ENCODE results near the gene PTPRN2. TPM values are rescaled to one million over a fixed set of nuclear protein-coding genes. Genes with fewer than 3 reads are reported as not detected.

PTPRN2 gene
- total RNA-seq, 1 experiment from 2014 or later = not detected

DNA sequence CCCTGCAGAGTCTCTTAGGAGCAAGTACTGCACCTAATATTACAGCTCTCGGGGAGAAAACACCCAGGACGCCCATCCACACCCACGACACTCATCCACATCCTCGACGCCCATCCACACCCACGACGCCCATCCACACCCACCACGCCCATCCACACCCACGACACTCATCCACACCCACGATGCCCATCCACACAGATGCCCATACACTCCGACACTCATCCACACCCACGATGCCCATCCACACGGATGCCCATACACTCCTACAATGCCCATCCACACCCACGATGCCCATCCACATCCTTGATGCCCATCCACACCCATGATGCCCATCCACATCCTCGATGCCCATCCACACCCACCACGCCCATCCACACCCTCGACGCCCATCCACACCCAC is 503.1 kb downstream of the PTPRN2 start:
- Histone ChIP-seq H3F3A (ENCODE audit: insufficient read depth, low read depth) (no peaks in the 10 kb centered on the region), H2AFZ (no peak overlapping the region), H3K4me3 (no peak overlapping the region), H3K9me3 (ENCODE audit: insufficient read depth, low read depth) (no peaks in the 10 kb centered on the region), H3K27me3 (ENCODE audit: insufficient read depth, low read depth) (peaks cover 60% of the 10 kb centered on the region), H4K20me1 (ENCODE audit: insufficient read depth) (no peaks in the 10 kb centered on the region), H3K79me2 (ENCODE audit: low read depth) (no peaks in the 10 kb centered on the region), H3K27ac (no peak overlapping the region), H3K4me2 (no peak overlapping the region), H3K36me3 (ENCODE audit: low read depth) (no peaks in the 10 kb centered on the region), H3K4me1 (replicated peaks; ENCODE audit: insufficient read depth) (no peaks in the 10 kb centered on the region), H3K9me2 (ENCODE audit: insufficient read depth) (no peaks in the 10 kb centered on the region)
- no peak for TF ChIP-seq EZH2 (IDR thresholded peaks at IDR 0.05; ENCODE audit: low read depth)
- TF ChIP-seq, protein P1, sequence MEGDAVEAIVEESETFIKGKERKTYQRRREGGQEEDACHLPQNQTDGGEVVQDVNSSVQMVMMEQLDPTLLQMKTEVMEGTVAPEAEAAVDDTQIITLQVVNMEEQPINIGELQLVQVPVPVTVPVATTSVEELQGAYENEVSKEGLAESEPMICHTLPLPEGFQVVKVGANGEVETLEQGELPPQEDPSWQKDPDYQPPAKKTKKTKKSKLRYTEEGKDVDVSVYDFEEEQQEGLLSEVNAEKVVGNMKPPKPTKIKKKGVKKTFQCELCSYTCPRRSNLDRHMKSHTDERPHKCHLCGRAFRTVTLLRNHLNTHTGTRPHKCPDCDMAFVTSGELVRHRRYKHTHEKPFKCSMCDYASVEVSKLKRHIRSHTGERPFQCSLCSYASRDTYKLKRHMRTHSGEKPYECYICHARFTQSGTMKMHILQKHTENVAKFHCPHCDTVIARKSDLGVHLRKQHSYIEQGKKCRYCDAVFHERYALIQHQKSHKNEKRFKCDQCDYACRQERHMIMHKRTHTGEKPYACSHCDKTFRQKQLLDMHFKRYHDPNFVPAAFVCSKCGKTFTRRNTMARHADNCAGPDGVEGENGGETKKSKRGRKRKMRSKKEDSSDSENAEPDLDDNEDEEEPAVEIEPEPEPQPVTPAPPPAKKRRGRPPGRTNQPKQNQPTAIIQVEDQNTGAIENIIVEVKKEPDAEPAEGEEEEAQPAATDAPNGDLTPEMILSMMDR (conservative IDR thresholded peaks at IDR 0.05) = no peak
- BruUV-seq (replicated peaks) = no TSS peak
- ChIA-PET CTCF (no interaction called here), POLR2A (ENCODE audit: unreplicated experiment) (no interaction called here)
- intact Hi-C loops (cut with micrococcal nuclease; ENCODE audit: unreplicated experiment) = no loop called here
- DNase-seq = no peak

DNA sequence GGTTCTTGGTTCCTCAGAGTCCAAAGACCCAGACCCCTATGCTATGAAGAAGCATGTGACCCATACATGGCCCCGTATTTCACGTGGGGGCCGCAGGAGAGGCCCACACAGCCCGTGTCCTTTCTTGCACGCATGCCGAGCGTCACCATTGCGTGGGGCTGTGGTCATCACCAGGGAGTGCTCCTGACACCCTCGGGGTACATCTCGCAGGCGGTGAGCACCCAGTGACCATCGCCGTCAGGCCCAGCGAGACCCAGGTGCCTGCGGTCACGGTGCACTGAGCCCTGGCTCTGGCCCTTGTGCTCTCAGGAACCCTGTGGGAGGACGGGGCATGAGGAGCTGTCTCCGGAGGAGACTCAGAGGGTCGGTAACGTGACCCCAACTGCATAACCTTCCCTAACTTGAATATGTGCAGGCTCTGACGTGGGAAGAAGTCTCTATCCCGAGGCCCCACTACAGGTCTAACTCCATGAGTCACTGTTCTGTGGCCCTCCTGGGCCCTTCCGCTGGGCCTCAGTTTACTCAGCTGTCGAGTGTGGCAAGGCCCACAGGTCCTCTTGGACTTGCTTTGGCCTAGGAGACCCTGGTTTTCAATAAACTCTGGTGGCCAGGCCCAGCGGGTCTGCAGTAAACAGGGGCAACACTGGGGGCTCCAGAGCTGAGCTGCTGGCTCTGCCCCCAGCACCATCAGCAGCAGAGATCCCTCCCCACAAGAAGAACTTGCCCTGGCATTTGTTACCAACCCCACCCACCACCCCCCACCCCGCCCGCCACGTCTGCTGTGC is 503.9 kb downstream of the PTPRN2 start:
- Histone ChIP-seq H3K4me1 (replicated peaks; ENCODE audit: insufficient read depth) (no peaks in the 10 kb centered on the region), H2AFZ (no peak overlapping the region)
- CTCF ChIA-PET = no interaction called here

DNA sequence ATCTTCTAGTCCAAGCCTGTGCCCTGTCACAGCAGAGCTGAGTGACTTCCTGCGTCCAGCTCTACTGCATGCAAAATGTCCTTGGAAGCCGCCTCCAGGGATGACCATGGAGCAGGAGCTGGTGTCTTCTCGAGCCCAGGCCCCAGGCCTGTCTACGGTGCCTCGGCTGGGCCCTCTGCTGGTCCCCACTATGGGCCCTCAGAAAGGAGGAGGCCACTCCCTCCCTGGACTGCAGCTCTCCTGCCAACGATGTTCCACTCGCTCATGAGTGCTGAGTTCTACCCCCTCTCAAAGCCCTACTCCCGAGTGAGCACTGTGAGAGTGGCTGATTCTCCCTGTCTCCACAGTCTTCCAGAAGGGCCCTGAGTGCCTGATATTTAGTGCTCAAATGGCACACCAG is 504.9 kb downstream of the PTPRN2 start:
- TF ChIP-seq, protein P1 (conservative IDR thresholded peaks at IDR 0.05) = no peak
- TF ChIP-seq EZH2 (IDR thresholded peaks at IDR 0.05; ENCODE audit: low read depth) = no peak
- Histone ChIP-seq H3K9me2 (ENCODE audit: insufficient read depth) (no peaks in the 10 kb centered on the region), H3K27me3 (ENCODE audit: insufficient read depth, low read depth) (peaks cover 78% of the 10 kb centered on the region), H3K4me2 (no peak overlapping the region), H3F3A (ENCODE audit: insufficient read depth, low read depth) (no peaks in the 10 kb centered on the region), H3K9me3 (ENCODE audit: insufficient read depth, low read depth) (no peaks in the 10 kb centered on the region), H2AFZ (no peak overlapping the region), H3K4me1 (replicated peaks; ENCODE audit: insufficient read depth) (no peaks in the 10 kb centered on the region), H4K20me1 (ENCODE audit: insufficient read depth) (no peaks in the 10 kb centered on the region), H3K36me3 (ENCODE audit: low read depth) (no peaks in the 10 kb centered on the region), H3K27ac (no peak overlapping the region), H3K79me2 (ENCODE audit: low read depth) (no peaks in the 10 kb centered on the region), H3K4me3 (no peak overlapping the region)
- BruUV-seq (replicated peaks) = no TSS peak
- CTCF ChIA-PET = no interaction called here
- intact Hi-C loops (cut with micrococcal nuclease; ENCODE audit: unreplicated experiment) = no loop called here
- DNase-seq = no peak
- POLR2A ChIA-PET (ENCODE audit: unreplicated experiment) = no interaction called here

More for the DNA sequence above, 503.9 kb downstream of the PTPRN2 start:
- no peak for DNase-seq
- H3K4me2 ChIP-seq = no peak overlapping the region
- no peaks in the 10 kb centered on the region for H3K9me3 ChIP-seq (ENCODE audit: insufficient read depth, low read depth)
- intact Hi-C loops (cut with micrococcal nuclease; ENCODE audit: unreplicated experiment) = no loop called here
- H3F3A ChIP-seq (ENCODE audit: insufficient read depth, low read depth) = no peaks in the 10 kb centered on the region
- no peaks in the 10 kb centered on the region for H4K20me1 ChIP-seq (ENCODE audit: insufficient read depth)
- no peak overlapping the region for H3K4me3 ChIP-seq
- peaks cover 68% of the 10 kb centered on the region for H3K27me3 ChIP-seq (ENCODE audit: insufficient read depth, low read depth)
- H3K79me2 ChIP-seq (ENCODE audit: low read depth) = no peaks in the 10 kb centered on the region
- TF ChIP-seq, protein P1 (conservative IDR thresholded peaks at IDR 0.05) = no peak
- TF ChIP-seq EZH2 (IDR thresholded peaks at IDR 0.05; ENCODE audit: low read depth) = no peak
- no TSS peak for BruUV-seq (replicated peaks)
- H3K9me2 ChIP-seq (ENCODE audit: insufficient read depth) = no peaks in the 10 kb centered on the region
- H3K27ac ChIP-seq = no peak overlapping the region
- no peaks in the 10 kb centered on the region for H3K36me3 ChIP-seq (ENCODE audit: low read depth)
- POLR2A ChIA-PET (ENCODE audit: unreplicated experiment) = no interaction called here

All from PC-9 (cell line).